GM19240 (cell line): Measurements from ENCODE around the gene MEF2B.
"Not testable (repeated sequence)": the region's sequence is repeated elsewhere in the genome, so short reads cannot be mapped to it uniquely, and the experiment has no call there.

Experiments used
- DNase-seq: peaks from one replicate; pipeline ENCODE4 v3.0.0; 2011; ENCODE audit warnings: low spot score; ENCODE audit not compliant: insufficient read length

MEF2B gene

GRCh38 chr19:19193926-19194325 is 23.9 kb upstream of the MEF2B start:
- DNase-seq, result no peak

- DNase-seq, result no peak
Observed at GRCh38 chr19:19192910-19193423, 22.9 kb upstream of the MEF2B start.

- peak; percentile 92 for DNase-seq
Observed at GRCh38 chr19:19192078-19192882, 22.2 kb upstream of the MEF2B start, which contains the start of the genes BORCS8 and RFXANK. TSS of gene BORCS8 (minus strand) at chr19:19192152. CDS start at chr19:19192117, 35 bp downstream. TSS of gene RFXANK (plus strand) at chr19:19192258. CDS start at chr19:19193947, 1,689 bp downstream.

- DNase-seq, result no peak
Observed at GRCh38 chr19:19191768-19192077, 21.7 kb upstream of the MEF2B start.

GRCh38 chr19:19186742-19187141 is 16.7 kb upstream of the MEF2B start:
- no peak for DNase-seq

GRCh38 chr19:19185853-19186740 is 16.0 kb upstream of the MEF2B start:
- DNase-seq, result no peak

GRCh38 chr19:19181488-19181998 is 11.5 kb upstream of the MEF2B start:
- no peak for DNase-seq

GRCh38 chr19:19179548-19180441 is 9.7 kb upstream of the MEF2B start:
- no peak for DNase-seq

GRCh38 chr19:19176950-19177349 is 6.9 kb upstream of the MEF2B start:
- DNase-seq, result no peak

- not testable (repeated sequence) for DNase-seq
Observed at GRCh38 chr19:19173243-19173642, 3.2 kb upstream of the MEF2B start.

- DNase-seq, result no peak
Observed at GRCh38 chr19:19171821-19172532, 1.9 kb upstream of the MEF2B start.

GRCh38 chr19:19170873-19171672 is 1.0 kb upstream of the MEF2B start:
- no peak for DNase-seq

GRCh38 chr19:19169236-19170052 is 619 bp downstream of the MEF2B start:
- no peak for DNase-seq

GRCh38 chr19:19167612-19168011 is 2.5 kb downstream of the MEF2B start:
- no peak for DNase-seq

- DNase-seq, result no peak
Observed at GRCh38 chr19:19165396-19165795, 4.7 kb downstream of the MEF2B start.

- no peak for DNase-seq
Observed at GRCh38 chr19:19162495-19162894, 7.6 kb downstream of the MEF2B start.

GRCh38 chr19:19160461-19161035 is 9.5 kb downstream of the MEF2B start:
- no peak for DNase-seq

GRCh38 chr19:19159534-19159933 is 10.5 kb downstream of the MEF2B start:
- no peak for DNase-seq
